B cell (primary cell): ENCODE measurements around the gene WEE1.

ENCODE experiments used
- CTCF ChIP-seq: fragments of 200-600 bp; IDR thresholded peaks from one replicate; pipeline ENCODE4 v1.8.0; 2022; ENCODE audit warnings: antibody characterized with exemption, mild to moderate bottlenecking
- EZH2 ChIP-seq: IDR thresholded peaks from 2 replicates; pipeline ENCODE4 v1.6.1; 2012; ENCODE audit warnings: borderline replicate concordance, low read depth, mild to moderate bottlenecking, moderate library complexity, low read length; ENCODE audit not compliant: insufficient read depth, poor library complexity, severe bottlenecking

- no peak for TF ChIP-seq CTCF
- no peak for TF ChIP-seq EZH2
Measured at GRCh38 chr11:9565822-9566560, 7.5 kb upstream of the WEE1 start.
